CD4-positive, alpha-beta T cell (primary cell): Measurements from ENCODE around the gene FASLG. TPM values are rescaled to one million over a fixed set of nuclear protein-coding genes. Genes with fewer than 3 reads are reported as not detected.

Experiments
- ATAC-seq: fragments of 200-7000 bp; cut with Tn5 transposase; one replicate; pipeline ENCODE4 v1.10.0; 2022; ENCODE audit warnings: mild to moderate bottlenecking; ENCODE audit not compliant: poor library complexity
- CTCF ChIA-PET: fragments of 350-600 bp; sonication (Branson Sonifier 250); formaldehyde crosslinking; loops from one replicate; lab custom pipeline; 2021; ENCODE audit warnings: antibody characterized with exemption, inconsistent platforms; lab: Charles Lee
- POLR2A ChIA-PET: fragments of 350-600 bp; sonication (Branson Sonifier 250); formaldehyde crosslinking; loops from one replicate; lab custom pipeline; 2021; ENCODE audit warnings: antibody characterized with exemption, inconsistent platforms; lab: Charles Lee
- DNase-seq, 14 experiments: peaks; one replicate each; pipeline ENCODE4 v3.0.0-alpha.2; 2013 to 2020; ENCODE audit warnings: mixed read lengths in 2 of 14
- H3K27ac ChIP-seq, 2 donors: one replicate each; pipeline versions ENCODE4 v1.5.1 to v1.7.0; 2013; ENCODE audit warnings: low read length in 2 of 2, low read depth in 1 of 2, mild to moderate bottlenecking in 1 of 2
- H3K27me3 ChIP-seq, 2 experiments: 1 replicate in 1 of 2; 2 replicates in 1 of 2; pipeline versions ENCODE4 v1.6.1 to v1.7.0; 2013; ENCODE audit warnings: low read length in 2 of 2, control low read depth in 1 of 2, mild to moderate bottlenecking in 1 of 2, moderate library complexity in 1 of 2; ENCODE audit not compliant: insufficient read depth in 2 of 2, control insufficient read depth in 1 of 2
- H3K36me3 ChIP-seq: one replicate; pipeline ENCODE4 v1.6.1; 2013; ENCODE audit warnings: low read length, control low read depth; ENCODE audit not compliant: insufficient read depth
- H3K4me1 ChIP-seq: one replicate; pipeline ENCODE4 v1.6.1; 2013; ENCODE audit warnings: low read length, control low read depth; ENCODE audit not compliant: insufficient read depth
- H3K4me3 ChIP-seq: one replicate; pipeline ENCODE4 v1.5.1; 2013; ENCODE audit warnings: mild to moderate bottlenecking, low read length, moderate library complexity
- H3K9me3 ChIP-seq, 2 experiments: 1 replicate in 1 of 2; 2 replicates in 1 of 2; pipeline versions ENCODE4 v1.6.1 to v1.7.0; 2013; ENCODE audit warnings: low read length in 2 of 2, mild to moderate bottlenecking in 2 of 2, control low read depth in 1 of 2, moderate library complexity in 1 of 2; ENCODE audit not compliant: control insufficient read depth in 1 of 2, insufficient read depth in 1 of 2
- H3K27ac Mint-ChIP-seq: one replicate; pipeline ENCODE4 v1.8.0; 2020; ENCODE audit warnings: mixed read lengths
- H3K27me3 Mint-ChIP-seq: one replicate; pipeline ENCODE4 v1.8.0; 2021; ENCODE audit warnings: mixed read lengths
- H3K36me3 Mint-ChIP-seq: one replicate; pipeline ENCODE4 v1.8.0; 2021; ENCODE audit warnings: low read depth, mixed read lengths
- H3K4me1 Mint-ChIP-seq: one replicate; pipeline ENCODE4 v1.8.0; 2021; ENCODE audit warnings: low read depth, mixed read lengths
- H3K4me3 Mint-ChIP-seq: one replicate; pipeline ENCODE4 v1.8.0; 2020; ENCODE audit warnings: mild to moderate bottlenecking, mixed read lengths
- H3K9me3 Mint-ChIP-seq: one replicate; pipeline ENCODE4 v1.8.0; 2020; ENCODE audit warnings: mixed read lengths
- CTCF ChIP-seq: fragments of 200-600 bp; IDR thresholded peaks from one replicate; pipeline ENCODE4 v1.8.0; 2022; ENCODE audit warnings: antibody characterized with exemption, mild to moderate bottlenecking
- intact Hi-C, 2 experiments: fragments of 100-400 bp; cut with DNase I in 1 of 2; cut with micrococcal nuclease in 1 of 2; formaldehyde crosslinking; loops; one replicate each; pipeline versions ENCODE4 v1.15.1 to v1.9.0; 2023 to 2025; cut with DNase I, micrococcal nuclease
- total RNA-seq, 174 experiments: library from RNA in 2 of 174; stranded (reverse) in 2 of 174; gene quantifications; one replicate each; pipeline ENCODE4 v1.2.3 and lab custom pipeline; 2021 to 2026

FASLG gene
- total RNA-seq, 2 experiments from 2014 or later = 0.11 to 0.80 TPM

GRCh38 chr1:172669011-172669410 is 10.1 kb downstream of the FASLG start:
- TF ChIP-seq CTCF = no peak
- peaks cover 63% of the 10 kb centered on the region for H3K4me1 Mint-ChIP-seq
- no peak overlapping the region for H3K4me3 Mint-ChIP-seq
- no peaks in the 10 kb centered on the region for H3K9me3 Mint-ChIP-seq
- Histone ChIP-seq H3K9me3 (no peaks in the 10 kb centered on the region), H3K4me1 (peaks cover 17% of the 10 kb centered on the region), H3K27me3 (no peaks in the 10 kb centered on the region), H3K27ac (no peak overlapping the region), H3K36me3 (peaks cover 20% of the 10 kb centered on the region), H3K4me3 (no peak overlapping the region)
- intact Hi-C loops = loop anchor here in 1 of 2 experiments (5.0 kb wide), 1 partner anchor 33 kb away; no protein-coding TSS in a partner anchor
- no peaks in the 10 kb centered on the region for H3K27me3 Mint-ChIP-seq
- ChIA-PET POLR2A (no interaction called here), CTCF (no interaction called here)
- no peaks in the 10 kb centered on the region for H3K36me3 Mint-ChIP-seq
- DNase-seq (no peak), ATAC-seq (no peak)
- H3K27ac Mint-ChIP-seq = no peak overlapping the region

GRCh38 chr1:172670316-172670715 is 11.4 kb downstream of the FASLG start:
- peak overlapping the region; percentile 53 for H3K27ac Mint-ChIP-seq
- Histone ChIP-seq H3K27ac (peak overlapping the region in 1 of 2 donors; percentile 23), H3K36me3 (peaks cover 9% of the 10 kb centered on the region), H3K4me1 (peaks cover 27% of the 10 kb centered on the region), H3K4me3 (no peak overlapping the region), H3K27me3 (no peaks in the 10 kb centered on the region), H3K9me3 (no peaks in the 10 kb centered on the region)
- ATAC-seq = peak; percentile 63
- no peaks in the 10 kb centered on the region for H3K9me3 Mint-ChIP-seq
- peak in 4 of 14 experiments; percentile 27 to 51 (median 40) for DNase-seq
- no peaks in the 10 kb centered on the region for H3K36me3 Mint-ChIP-seq
- no peak overlapping the region for H3K4me3 Mint-ChIP-seq
- TF ChIP-seq CTCF = no peak
- no peaks in the 10 kb centered on the region for H3K27me3 Mint-ChIP-seq
- intact Hi-C loops = loop anchor here in 1 of 2 experiments (2.0 kb wide), 1 partner anchor 32 kb away; no protein-coding TSS in a partner anchor
- H3K4me1 Mint-ChIP-seq = peaks cover 69% of the 10 kb centered on the region
- ChIA-PET CTCF (interaction anchor here (0.9 to 1.5 kb wide), 4 partner anchors 10 to 38 kb away, joined by 3 to 5 read pairs (median 4); no protein-coding TSS in a partner anchor), POLR2A (interaction anchor here (0.6 to 1.7 kb wide), 11 partner anchors 8 to 49 kb away, joined by 3 to 9 read pairs (median 5); partner anchors contain the start of gene FASLG)

- no peak overlapping the region for H3K4me3 ChIP-seq
- no peaks in the 10 kb centered on the region for H3K9me3 Mint-ChIP-seq
- no peaks in the 10 kb centered on the region for H3K27me3 Mint-ChIP-seq
- DNase-seq (peak in 6 of 14 experiments; percentile 31 to 80 (median 59)), ATAC-seq (peak; percentile 85)
- TF ChIP-seq CTCF = no peak
- H3K27ac ChIP-seq = peak overlapping the region in 1 of 2 donors; percentile 23
- peaks cover 70% of the 10 kb centered on the region for H3K4me1 Mint-ChIP-seq
- H3K4me3 Mint-ChIP-seq = peak overlapping the region; percentile 54
- H3K36me3 ChIP-seq = peaks cover 5% of the 10 kb centered on the region
- H3K4me1 ChIP-seq = peaks cover 32% of the 10 kb centered on the region
- ChIA-PET CTCF (interaction anchor here (0.9 to 1.8 kb wide), 5 partner anchors 10 to 49 kb away, joined by 3 to 7 read pairs (median 4); no protein-coding TSS in a partner anchor), POLR2A (interaction anchor here (0.6 to 1.7 kb wide), 13 partner anchors 8 to 225 kb away, joined by 3 to 9 read pairs (median 4); partner anchors contain the start of gene FASLG)
- H3K27ac Mint-ChIP-seq = peak overlapping the region; percentile 53
- no peaks in the 10 kb centered on the region for H3K27me3 ChIP-seq
- no peaks in the 10 kb centered on the region for H3K9me3 ChIP-seq
- intact Hi-C loops = loop anchor here in 1 of 2 experiments (1.0 to 2.0 kb wide), 2 partner anchors 29 to 32 kb away; no protein-coding TSS in a partner anchor
- no peaks in the 10 kb centered on the region for H3K36me3 Mint-ChIP-seq
Observed at GRCh38 chr1:172670791-172671190, 11.9 kb downstream of the FASLG start.
